Measurements from ENCODE around the gene PLAGL2.

PLAGL2 gene

GRCh38 chr20:32207626-32208498, at the start of gene PLAGL2, which contains the start of gene POFUT1:
Gene PLAGL2 (minus strand): TSS chr20:32207743. CDS start chr20:32202178, 5,565 bp downstream.
Gene POFUT1 (plus strand): TSS chr20:32207880. CDS start chr20:32207942, 62 bp downstream.
- Histone ChIP-seq H3K4me3 (ENCODE audit: low read length) (peak within 1 kb of the TSS; percentile 98), H3K4me1 (ENCODE audit: control insufficient read depth, low read length) (peaks cover 53% of the 10 kb centered on the region), H4K20me1 (ENCODE audit: control insufficient read depth, insufficient read depth, low read depth, low read length) (peaks cover 25% of the 10 kb centered on the region), H3K9me3 (ENCODE audit: control insufficient read depth, insufficient read depth, low read length) (no peaks in the 10 kb centered on the region), H3K79me2 (ENCODE audit: control insufficient read depth, low read length) (peaks cover 95% of the 10 kb centered on the region), H3F3A (ENCODE audit: control insufficient read depth, insufficient read depth) (peaks cover 3% of the 10 kb centered on the region; the same call in 1 of the 2 replicates), H3K4me2 (ENCODE audit: low read length) (peak within 1 kb of the TSS; percentile 100), H3K36me3 (ENCODE audit: control insufficient read depth, low read length) (peaks cover 88% of the 10 kb centered on the region), H3K9me2 (replicated peaks; ENCODE audit: control insufficient read depth, low read length) (no peaks in the 10 kb centered on the region), H3K27me3 (ENCODE audit: control insufficient read depth, low read length) (no peaks in the 10 kb centered on the region), H3K27ac (ENCODE audit: low read depth, low read length) (peak within 1 kb of the TSS; percentile 69)
- peak; percentile 42 for TF ChIP-seq CTCF (IDR thresholded peaks at IDR 0.05; ENCODE audit: low read depth, low read length, poor library complexity, severe bottlenecking)
- TF ChIP-seq EZH2phosphoT487 (IDR thresholded peaks at IDR 0.05; ENCODE audit: borderline replicate concordance, low read length): no peak

GRCh38 chr20:32252189-32252588, 44.6 kb upstream of the PLAGL2 start:
- no peak overlapping the region for H3K27ac ChIP-seq (ENCODE audit: low read depth, low read length)
- no peak overlapping the region for H3K4me3 ChIP-seq (ENCODE audit: low read length)
- TF ChIP-seq CTCF (IDR thresholded peaks at IDR 0.05; ENCODE audit: low read depth, low read length, poor library complexity, severe bottlenecking): no peak
- TF ChIP-seq EZH2phosphoT487 (IDR thresholded peaks at IDR 0.05; ENCODE audit: borderline replicate concordance, low read length): no peak

GRCh38 chr20:32251470-32251869, 43.9 kb upstream of the PLAGL2 start:
- Histone ChIP-seq H3K36me3 (ENCODE audit: control insufficient read depth, low read length) (no peaks in the 10 kb centered on the region), H3F3A (ENCODE audit: control insufficient read depth, insufficient read depth) (no peaks in the 10 kb centered on the region), H4K20me1 (ENCODE audit: control insufficient read depth, insufficient read depth, low read depth, low read length) (no peaks in the 10 kb centered on the region), H3K79me2 (ENCODE audit: control insufficient read depth, low read length) (no peaks in the 10 kb centered on the region), H3K9me3 (ENCODE audit: control insufficient read depth, insufficient read depth, low read length) (no peaks in the 10 kb centered on the region), H3K4me1 (ENCODE audit: control insufficient read depth, low read length) (peaks cover 11% of the 10 kb centered on the region), H3K4me2 (ENCODE audit: low read length) (no peak overlapping the region), H3K9me2 (replicated peaks; ENCODE audit: control insufficient read depth, low read length) (no peaks in the 10 kb centered on the region), H3K4me3 (ENCODE audit: low read length) (no peak overlapping the region), H3K27ac (ENCODE audit: low read depth, low read length) (no peak overlapping the region), H3K27me3 (ENCODE audit: control insufficient read depth, low read length) (no peaks in the 10 kb centered on the region)
- TF ChIP-seq EZH2phosphoT487 (IDR thresholded peaks at IDR 0.05; ENCODE audit: borderline replicate concordance, low read length) (no peak), CTCF (IDR thresholded peaks at IDR 0.05; ENCODE audit: low read depth, low read length, poor library complexity, severe bottlenecking) (no peak)

More at GRCh38 chr20:32252189-32252588, 44.6 kb upstream of the PLAGL2 start:
- Histone ChIP-seq H3K79me2 (ENCODE audit: control insufficient read depth, low read length) (no peaks in the 10 kb centered on the region), H3F3A (ENCODE audit: control insufficient read depth, insufficient read depth) (no peaks in the 10 kb centered on the region), H3K36me3 (ENCODE audit: control insufficient read depth, low read length) (no peaks in the 10 kb centered on the region), H3K4me1 (ENCODE audit: control insufficient read depth, low read length) (peaks cover 17% of the 10 kb centered on the region), H4K20me1 (ENCODE audit: control insufficient read depth, insufficient read depth, low read depth, low read length) (no peaks in the 10 kb centered on the region), H3K9me2 (replicated peaks; ENCODE audit: control insufficient read depth, low read length) (no peaks in the 10 kb centered on the region), H3K4me2 (ENCODE audit: low read length) (no peak overlapping the region), H3K27me3 (ENCODE audit: control insufficient read depth, low read length) (no peaks in the 10 kb centered on the region), H3K9me3 (ENCODE audit: control insufficient read depth, insufficient read depth, low read length) (no peaks in the 10 kb centered on the region)

Data from DOHH2 (cell line).